GM19397 (cell line): Measurements from ENCODE around the gene MCL1.
"Not testable (repeated sequence)": the region's sequence is repeated elsewhere in the genome, so short reads cannot be mapped to it uniquely, and the experiment has no call there.

Experiments
- ATAC-seq: cut with Tn5 transposase; IDR thresholded peaks from one replicate; pipeline ENCODE4 v1.9.1; 2021; ENCODE audit warnings: mild to moderate bottlenecking, moderate library complexity; ENCODE audit not compliant: unreplicated experiment

MCL1 gene

DNA sequence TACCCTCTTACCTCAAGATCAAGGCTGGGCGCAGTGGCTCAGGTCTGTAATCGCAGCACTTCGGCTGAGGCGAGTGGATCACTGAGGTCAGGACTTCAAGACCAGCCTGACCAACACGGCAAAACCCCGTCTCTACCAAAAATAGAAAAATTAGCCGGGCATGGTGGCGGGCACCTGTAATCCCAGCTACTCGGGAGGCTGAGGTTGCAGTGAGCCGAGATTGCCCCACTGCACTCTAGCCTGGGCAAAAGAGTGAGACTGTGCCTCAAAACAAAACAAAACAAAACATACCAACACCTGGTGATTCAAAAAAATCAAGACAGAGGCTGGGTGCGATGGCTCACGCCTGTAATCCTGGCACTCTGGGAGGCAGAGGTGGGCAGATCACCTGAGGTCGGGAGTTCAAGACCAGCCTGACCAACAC lies 5.8 kb downstream of the MCL1 start:
- ATAC-seq: not testable (repeated sequence)

DNA sequence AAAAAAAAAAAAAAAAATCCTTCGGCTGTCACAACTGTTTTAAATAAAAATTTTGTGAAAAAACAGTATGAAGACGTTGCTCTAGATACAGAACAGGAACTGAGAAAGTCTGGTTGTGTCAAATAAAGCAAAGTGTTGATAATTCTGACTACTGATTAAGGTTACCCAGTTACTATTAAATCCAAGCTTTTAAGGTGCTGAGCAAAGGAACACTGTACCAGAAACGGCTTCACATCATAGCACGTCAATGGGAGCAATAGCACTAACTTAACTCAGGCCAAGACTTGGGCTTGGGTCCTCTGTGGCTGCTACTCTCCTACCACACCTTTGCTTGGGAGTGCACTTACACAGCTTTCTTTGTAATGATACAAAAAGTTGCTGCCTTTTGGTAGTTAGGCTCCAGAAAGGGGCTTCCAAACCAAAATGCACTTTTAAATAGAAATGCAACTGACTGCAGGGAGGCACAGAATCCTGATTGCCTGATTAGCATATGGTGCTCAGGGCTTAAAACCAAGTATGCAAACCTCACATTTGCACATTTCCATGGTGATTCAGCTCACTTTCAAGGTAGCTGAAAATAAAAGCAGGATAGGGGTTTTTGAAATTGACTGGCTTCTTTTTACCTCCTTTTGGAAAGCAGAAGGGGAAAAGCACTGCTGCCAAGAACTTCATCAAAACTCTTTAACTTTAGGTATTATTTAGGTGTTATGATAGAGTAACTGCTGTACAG lies 6.3 kb downstream of the MCL1 start:
- no peak for ATAC-seq

DNA sequence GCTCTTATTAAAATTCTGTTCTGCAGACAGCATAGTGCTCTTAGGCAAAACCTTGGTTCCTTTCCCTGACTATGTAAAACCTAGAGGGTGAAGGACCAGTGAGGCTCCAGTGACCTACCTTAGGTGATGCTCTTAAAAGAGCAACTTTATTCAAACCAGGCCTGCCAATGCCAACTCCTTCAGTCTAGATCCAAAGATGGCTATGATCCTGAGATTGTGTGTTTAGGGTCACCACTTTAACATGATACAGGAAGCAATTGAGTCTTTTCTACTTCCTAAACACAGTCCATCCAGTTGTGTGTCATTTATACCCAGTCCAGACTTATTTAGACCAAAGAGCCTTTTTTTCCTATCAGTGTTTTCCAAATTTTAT lies 10.8 kb downstream of the MCL1 start:
- ATAC-seq: no peak

- ATAC-seq: no peak
These were observed 11.5 kb downstream of the MCL1 start for GRCh38 chr1:150567717-150568593.

GRCh38 chr1:150567341-150567716 lies 12.1 kb downstream of the MCL1 start:
- ATAC-seq: no peak

GRCh38 chr1:150566589-150567340 lies 12.6 kb downstream of the MCL1 start:
- ATAC-seq: no peak

GRCh38 chr1:150565240-150565991 lies 14.0 kb downstream of the MCL1 start:
- not testable (repeated sequence) for ATAC-seq

- ATAC-seq: no peak
These were observed 15.1 kb downstream of the MCL1 start for GRCh38 chr1:150564051-150564991.

DNA sequence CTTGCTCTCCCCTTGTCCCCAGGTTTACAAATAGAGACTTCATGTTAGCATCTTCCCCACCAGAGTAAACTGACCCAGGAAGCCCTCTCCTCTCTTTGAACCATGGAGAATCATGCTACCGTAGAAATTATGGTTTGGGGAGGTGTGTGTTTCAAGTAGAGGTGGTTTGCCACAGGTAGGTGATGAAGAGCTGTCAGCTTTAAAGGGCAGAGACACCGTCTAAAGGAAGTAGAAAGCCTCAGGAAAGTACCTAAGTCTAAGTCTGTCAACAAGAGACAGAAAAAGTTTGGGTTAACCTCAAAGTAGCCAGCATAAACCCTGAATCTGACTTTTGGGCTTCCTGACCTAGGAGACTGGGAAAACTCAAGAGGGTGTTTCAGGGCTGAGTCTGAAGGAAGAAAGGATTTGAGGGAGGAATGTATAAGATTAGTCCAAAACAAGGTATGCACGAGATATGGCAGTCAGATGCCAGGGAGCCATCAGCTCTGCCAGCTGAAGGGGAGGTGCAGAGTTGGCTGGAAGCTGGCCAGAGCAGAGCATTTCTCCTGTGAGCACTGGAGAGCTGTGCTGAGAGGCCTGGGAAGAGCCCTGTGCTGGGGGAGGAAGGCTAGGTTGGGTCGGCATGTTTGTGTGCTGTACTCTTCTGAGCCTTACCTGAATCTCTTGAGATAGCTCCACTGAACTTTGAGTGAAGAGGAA lies 15.9 kb downstream of the MCL1 start:
- ATAC-seq: no peak

DNA sequence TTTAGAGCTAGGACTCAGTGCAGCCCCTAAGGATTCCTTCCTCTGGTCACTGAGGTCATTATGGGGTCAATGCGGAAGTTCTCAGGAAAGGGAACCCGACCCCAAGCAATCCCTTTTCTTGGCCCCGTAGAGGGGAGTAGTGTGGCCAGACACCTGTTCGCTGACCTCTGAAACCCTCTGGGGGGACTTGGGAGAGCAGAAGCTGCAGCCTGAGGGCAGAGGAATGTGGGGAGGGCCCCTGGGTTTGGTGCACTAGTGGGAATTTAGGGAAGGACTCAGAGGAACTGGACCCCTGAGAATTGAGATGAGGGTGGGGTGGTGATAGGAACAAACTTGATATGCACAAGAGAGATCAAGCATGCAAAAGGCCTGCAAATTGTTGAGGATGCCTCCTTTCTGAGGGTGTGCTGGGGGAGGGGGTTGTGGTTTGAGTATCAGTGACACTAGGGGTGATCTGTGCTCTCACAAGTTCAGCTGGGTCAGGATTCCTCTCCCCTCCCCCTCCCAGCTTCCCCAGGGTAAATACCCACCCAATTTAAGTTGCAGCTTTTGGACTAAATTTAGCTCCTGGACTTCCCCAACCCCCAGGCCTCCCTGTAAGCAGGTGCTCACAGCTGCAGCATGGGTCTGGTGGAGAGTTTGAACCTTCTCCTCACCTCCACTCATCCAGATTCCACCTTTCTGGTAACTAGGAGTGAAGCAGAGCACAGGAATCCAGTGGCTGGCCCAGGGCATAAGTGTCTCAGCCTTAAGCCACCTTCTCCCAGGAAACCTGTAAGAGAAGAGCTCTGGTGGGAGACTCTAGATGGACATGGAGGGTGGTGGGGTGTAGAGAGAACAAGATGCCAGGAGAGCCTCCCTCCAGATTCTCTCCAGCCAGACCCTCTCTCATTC lies 16.7 kb downstream of the MCL1 start:
- peak; percentile 40 for ATAC-seq

GRCh38 chr1:150561974-150562445 lies 17.4 kb downstream of the MCL1 start:
- peak; percentile 35 for ATAC-seq

DNA sequence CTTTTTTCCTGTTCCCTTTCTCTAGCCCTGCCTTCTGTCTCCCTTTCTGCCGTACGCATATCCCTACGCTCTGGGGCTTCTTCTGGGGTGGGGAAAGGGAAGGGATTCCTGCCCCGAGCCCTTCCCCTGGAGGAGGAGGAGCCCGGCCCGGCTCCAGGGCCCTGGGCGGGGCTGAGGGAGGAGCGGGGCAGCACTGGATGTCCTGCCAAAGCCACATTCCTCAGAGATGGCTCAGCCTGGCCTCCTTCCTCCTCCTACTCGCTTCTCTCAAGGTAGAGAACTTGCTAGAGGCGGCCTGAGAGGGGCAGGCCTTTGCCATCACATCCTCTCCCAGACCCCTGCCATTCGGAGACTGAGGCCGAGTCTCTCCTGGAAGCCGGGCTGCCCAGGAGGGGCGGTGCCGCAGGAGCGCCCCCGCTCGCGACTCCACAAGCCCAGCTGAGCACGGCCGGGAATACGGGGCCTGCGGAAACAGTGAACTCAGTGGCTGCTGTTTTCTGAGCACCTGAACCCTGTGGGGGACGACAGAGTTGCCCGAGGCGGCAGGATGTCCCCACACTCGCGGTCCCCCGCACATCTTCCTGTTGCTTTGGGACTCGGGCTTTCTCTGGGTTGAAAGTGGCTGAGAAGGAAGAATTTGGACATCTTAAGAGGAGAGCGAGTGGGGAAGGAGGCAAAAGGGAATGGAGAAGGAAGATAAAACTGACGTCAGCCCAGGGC lies 18.0 kb downstream of the MCL1 start:
- no peak for ATAC-seq

DNA sequence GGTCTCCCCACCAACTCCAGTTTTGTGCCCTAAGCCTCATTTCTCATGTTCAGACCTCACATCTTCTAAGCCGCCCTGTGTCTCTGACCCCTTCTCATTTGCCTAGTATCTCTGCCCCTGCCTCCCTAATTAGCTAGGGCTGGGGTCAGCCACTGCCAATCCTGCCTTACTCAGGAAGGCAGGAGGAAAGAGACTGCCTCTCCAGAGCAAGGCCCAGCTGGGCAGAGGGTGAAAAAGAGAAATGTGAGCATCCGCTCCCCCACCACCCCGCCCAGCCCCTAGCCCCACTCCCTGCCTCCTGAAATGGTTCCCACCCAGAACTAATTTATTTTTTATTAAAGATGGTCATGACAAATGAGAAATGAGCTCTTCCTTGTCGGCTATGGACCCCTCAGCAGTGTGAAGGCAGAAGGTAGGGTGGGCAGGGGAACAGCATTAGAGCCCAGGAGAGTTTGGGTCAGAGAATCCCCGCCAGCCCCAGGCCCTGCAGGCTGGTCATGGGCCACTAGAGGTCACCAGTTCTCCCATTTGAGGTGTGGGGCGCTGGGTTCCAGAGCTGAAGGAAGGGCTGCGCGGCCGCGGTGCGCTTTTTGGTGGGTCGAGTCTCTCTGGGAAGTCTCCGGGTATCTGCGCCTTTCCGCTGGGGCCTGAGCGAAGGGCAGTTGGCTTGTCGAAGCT lies 18.7 kb downstream of the MCL1 start:
- ATAC-seq: no peak

GRCh38 chr1:150560011-150560438 lies 19.4 kb downstream of the MCL1 start:
- no peak for ATAC-seq

DNA sequence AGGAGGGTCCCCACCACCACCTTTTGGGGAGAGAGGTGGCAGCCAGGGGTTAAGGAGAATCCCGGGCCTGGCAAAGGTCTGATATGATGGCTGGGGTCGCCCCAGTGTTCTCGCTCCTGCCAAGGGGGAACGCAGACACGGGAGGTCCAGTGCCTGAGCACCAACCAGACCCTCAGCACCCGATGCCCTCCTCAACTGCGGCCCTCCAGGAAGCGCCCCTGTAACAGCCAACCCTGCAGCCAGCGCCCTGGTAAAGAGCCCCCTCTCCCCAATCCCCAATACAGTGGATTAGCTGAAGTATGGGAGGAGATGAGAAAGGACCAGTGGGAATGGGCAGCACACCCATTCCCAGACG lies 19.8 kb downstream of the MCL1 start:
- no peak for ATAC-seq

DNA sequence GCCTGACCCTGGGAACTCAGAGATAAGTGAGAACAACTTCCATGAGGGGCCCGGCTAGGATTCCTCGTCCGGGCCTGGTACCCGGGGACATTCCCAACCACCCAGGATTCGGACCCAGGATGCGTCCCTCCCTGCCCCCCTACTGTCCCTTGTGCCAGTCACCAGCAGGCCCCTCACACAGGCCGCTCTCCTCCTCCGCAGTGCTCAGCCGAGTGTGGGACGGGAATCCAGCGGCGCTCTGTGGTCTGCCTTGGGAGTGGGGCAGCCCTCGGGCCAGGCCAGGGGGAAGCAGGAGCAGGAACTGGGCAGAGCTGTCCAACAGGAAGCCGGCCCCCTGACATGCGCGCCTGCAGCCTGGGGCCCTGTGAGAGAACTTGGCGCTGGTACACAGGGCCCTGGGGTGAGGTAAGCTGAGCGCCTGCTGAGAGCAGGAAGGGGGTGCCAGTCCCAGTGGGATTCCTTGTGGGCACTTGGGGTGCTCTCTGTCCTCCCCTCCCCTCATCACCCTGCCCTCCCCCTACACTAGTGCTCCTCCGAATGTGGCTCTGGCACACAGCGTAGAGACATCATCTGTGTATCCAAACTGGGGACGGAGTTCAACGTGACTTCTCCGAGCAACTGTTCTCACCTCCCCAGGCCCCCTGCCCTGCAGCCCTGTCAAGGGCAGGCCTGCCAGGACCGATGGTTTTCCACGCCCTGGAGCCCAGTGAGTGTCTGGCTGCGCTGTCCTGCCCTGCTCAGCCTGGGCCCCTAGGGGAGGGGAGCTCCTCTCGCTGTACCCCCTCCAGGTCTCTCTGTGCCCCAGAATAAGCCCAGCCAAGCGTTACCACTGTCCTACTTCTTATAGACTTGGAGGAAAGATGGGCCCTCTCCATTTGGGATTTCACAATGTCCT lies 20.4 kb downstream of the MCL1 start:
- no peak for ATAC-seq
